HepG2 (cell line): ENCODE measurements around the gene GPR155. TPM values are rescaled to one million over a fixed set of nuclear protein-coding genes. Genes with fewer than 3 reads are reported as not detected.

ENCODE experiments used
- ATAC-seq: fragments of 200-7000 bp; cut with Tn5 transposase; 3 replicates; pipeline ENCODE4 v1.9.1; 2020; ENCODE audit warnings: mild to moderate bottlenecking, moderate library complexity
- Bru-seq: library from RNA; stranded (reverse); fragments of 400-500 nt; gene quantifications from one replicate; lab custom pipeline; 2021; lab: Mats Ljungman, UMichigan
- BruChase-seq, 2 experiments: library from RNA; stranded (reverse); fragments of 400-500 nt; gene quantifications; one replicate each; lab custom pipeline; 2021; lab: Mats Ljungman, UMichigan
- BruUV-seq: library from RNA; stranded (reverse); fragments of 400-500 nt; replicated peaks from 2 replicates; lab custom pipeline; 2021; lab: Mats Ljungman, UMichigan
- CTCF ChIA-PET: fragments of 300-600 bp; formaldehyde crosslinking; extraction: SDS; loops from one replicate; lab custom pipeline; 2021; ENCODE audit warnings: low total read pairs, inconsistent platforms, low intra/inter-chr PET ratio; lab: Yijun Ruan, JAX
- POLR2A ChIA-PET: fragments of 350-600 bp; sonication (Branson Sonifier 250); formaldehyde crosslinking; loops from one replicate; lab custom pipeline; 2020; ENCODE audit warnings: antibody characterized with exemption, inconsistent platforms; lab: Yijun Ruan, JAX
- DNase-seq: peaks from one replicate; pipeline ENCODE4 v3.0.0-alpha.2; 2015; ENCODE audit warnings: low spot score
- FAIRE-seq: peaks from 3 replicates; lab custom pipeline; 2011; peaks lifted over from hg19 to GRCh38; lab: Jason Lieb, UNC
- H2AFZ ChIP-seq: one replicate; pipeline ENCODE4 v1.6.1; 2011; ENCODE audit warnings: low read length, inconsistent platforms
- H3K27ac ChIP-seq: fragments of 300-600 bp; 3 replicates; pipeline ENCODE4 v1.8.0; 2011; ENCODE audit warnings: mixed run types, mild to moderate bottlenecking, mixed read lengths, low read length, inconsistent platforms; ENCODE audit not compliant: insufficient read depth; ENCODE audit errors: extremely low read length
- H3K27me3 ChIP-seq, 2 experiments: fragments of 200-600 bp in 1 of 2; 2 replicates in 1 of 2; 3 replicates in 1 of 2; pipeline versions ENCODE4 v1.6.0 to v1.8.0; 2011; ENCODE audit warnings: low read length in 2 of 2, mild to moderate bottlenecking in 2 of 2, moderate library complexity in 2 of 2, inconsistent platforms in 1 of 2; ENCODE audit not compliant: insufficient read depth in 2 of 2, control insufficient read depth in 1 of 2
- H3K36me3 ChIP-seq, 2 experiments: fragments of 200-600 bp in 1 of 2; replicated peaks in 1 of 2; 2 replicates in 1 of 2; 3 replicates in 1 of 2; pipeline versions ENCODE4 v1.5.1 to v1.8.0; 2011; ENCODE audit warnings: low read length in 2 of 2, inconsistent platforms in 1 of 2; ENCODE audit not compliant: insufficient read depth in 2 of 2, control insufficient read depth in 1 of 2
- H3K4me1 ChIP-seq: 2 replicates; pipeline ENCODE4 v1.5.1; 2012; ENCODE audit warnings: low read length, inconsistent platforms; ENCODE audit not compliant: insufficient read depth
- H3K4me2 ChIP-seq: 2 replicates; pipeline ENCODE4 v1.6.0; 2011; ENCODE audit warnings: low read depth, low read length, inconsistent platforms
- H3K4me3 ChIP-seq, 3 experiments: fragments of 200-600 bp in 1 of 3; sonication (generic), shearing (Covaris generic) in 1 of 3; replicated peaks in 1 of 3; 2 replicates each; pipeline ENCODE4 v1.5.1; 2011 to 2016; ENCODE audit warnings: low read length in 3 of 3, inconsistent platforms in 2 of 3, low read depth in 2 of 3, mild to moderate bottlenecking in 2 of 3, control low read depth in 1 of 3, mixed read lengths in 1 of 3; ENCODE audit not compliant: insufficient read depth in 1 of 3
- H3K79me2 ChIP-seq: one replicate; pipeline ENCODE4 v1.6.1; 2011; ENCODE audit warnings: low read length, inconsistent platforms; ENCODE audit not compliant: insufficient read depth
- H3K9ac ChIP-seq: 2 replicates; pipeline ENCODE4 v1.6.0; 2011; ENCODE audit warnings: mild to moderate bottlenecking, low read depth, low read length, inconsistent platforms; ENCODE audit not compliant: insufficient read depth
- H3K9me3 ChIP-seq: 2 replicates; pipeline ENCODE4 v1.5.1; 2012; ENCODE audit warnings: mild to moderate bottlenecking, low read length
- H4K20me1 ChIP-seq: 2 replicates; pipeline ENCODE4 v1.6.0; 2011; ENCODE audit warnings: inconsistent platforms, mild to moderate bottlenecking, low read length, moderate library complexity; ENCODE audit not compliant: insufficient read depth
- BRF2 ChIP-seq: sonication (generic); formaldehyde crosslinking; IDR thresholded peaks from 2 replicates; pipeline ENCODE4 v1.8.1; 2022; ENCODE audit warnings: mild to moderate bottlenecking, missing genetic modification reagents
- CBX2 ChIP-seq, 2 experiments: fragments of 200-600 bp in 1 of 2; sonication (generic); formaldehyde crosslinking in 1 of 2; IDR thresholded peaks; 2 replicates each; pipeline versions ENCODE4 v1.7.0 to v1.8.1; 2018 to 2022; ENCODE audit warnings: low read depth in 2 of 2, low read length in 1 of 2, mild to moderate bottlenecking in 1 of 2, missing genetic modification reagents in 1 of 2
- HDAC6 ChIP-seq: fragments of 200-600 bp; sonication (generic); IDR thresholded peaks from 2 replicates; pipeline ENCODE4 v1.7.0; 2017; ENCODE audit warnings: mild to moderate bottlenecking, antibody characterized with exemption, low read length, low read depth
- HOXA9 ChIP-seq: sonication (generic); formaldehyde crosslinking; IDR thresholded peaks from 2 replicates; pipeline ENCODE4 v1.8.1; 2022; ENCODE audit warnings: missing genetic modification reagents, mild to moderate bottlenecking, moderate library complexity, borderline replicate concordance
- KDM5B ChIP-seq: sonication (generic); formaldehyde crosslinking; IDR thresholded peaks from 2 replicates; pipeline ENCODE4 v1.4.0; 2020; ENCODE audit warnings: missing genetic modification reagents, mild to moderate bottlenecking, borderline replicate concordance
- KLF16 ChIP-seq, 2 experiments: sonication (generic) in 1 of 2; formaldehyde crosslinking in 1 of 2; IDR thresholded peaks; 2 replicates each; pipeline versions ENCODE4 v1.6.1 to v1.8.0; 2016 to 2023; ENCODE audit warnings: missing genetic modification reagents in 2 of 2, missing compliant biosample characterization in 1 of 2
- POGZ ChIP-seq: sonication (generic); formaldehyde crosslinking; IDR thresholded peaks from 2 replicates; pipeline ENCODE4 v1.4.0; 2020; ENCODE audit warnings: mild to moderate bottlenecking, missing genetic modification reagents
- SATB2 ChIP-seq: sonication (generic); formaldehyde crosslinking; IDR thresholded peaks from 2 replicates; pipeline ENCODE4 v1.5.0; 2020; ENCODE audit warnings: missing genetic modification reagents
- TAF15 ChIP-seq: fragments of 200-400 bp; formaldehyde crosslinking; IDR thresholded peaks from one replicate; pipeline ENCODE4 v1.6.1; 2018; ENCODE audit warnings: mild to moderate bottlenecking, low read depth, low read length; ENCODE audit not compliant: poor library complexity, severe bottlenecking
- ZBTB2 ChIP-seq: sonication (generic); formaldehyde crosslinking; IDR thresholded peaks from 2 replicates; pipeline ENCODE4 v1.8.0; 2022; ENCODE audit warnings: low read depth, missing genetic modification reagents
- ZNF276 ChIP-seq: sonication (generic); formaldehyde crosslinking; IDR thresholded peaks from 2 replicates; pipeline ENCODE4 v1.4.0; 2020; ENCODE audit warnings: mild to moderate bottlenecking, low read depth, missing genetic modification reagents
- ZNF460 ChIP-seq: sonication (generic); formaldehyde crosslinking; IDR thresholded peaks from 2 replicates; pipeline ENCODE4 v1.5.1; 2020; ENCODE audit warnings: missing genetic modification reagents, mild to moderate bottlenecking, borderline replicate concordance
- ZNF652 ChIP-seq: IDR thresholded peaks from 2 replicates; pipeline ENCODE4 v1.6.1; 2016; ENCODE audit warnings: low read depth, borderline replicate concordance
- ZNF83 ChIP-seq: sonication (generic); formaldehyde crosslinking; IDR thresholded peaks from 2 replicates; pipeline ENCODE4 v1.4.0; 2020; ENCODE audit warnings: missing genetic modification reagents, mild to moderate bottlenecking, borderline replicate concordance
- WGBS: methylation state at CpG from one replicate; pipeline ENCODE4 v1.1.6; 2017; ENCODE audit warnings: low lambda C conversion rate; 5-methylcytosine and 5-hydroxymethylcytosine counted together
- in situ Hi-C: cut with HindIII; loops from 2 replicates; pipeline ENCODE4 v1.10.0; 2017; ENCODE audit warnings: low pct_unique_long_range_greater_than_20kb; ENCODE audit not compliant: extremely low pct_ligation_motif_present
- intact Hi-C: fragments of 100-400 bp; cut with micrococcal nuclease; formaldehyde crosslinking; loops from one replicate; pipeline ENCODE4 v1.10.0; 2022; ENCODE audit not compliant: unreplicated experiment
- long read RNA-seq, 2 experiments: library from RNA in 1 of 2; library from polyadenylated mRNA in 1 of 2; stranded (forward) in 1 of 2; unstranded in 1 of 2; transcript quantifications; one replicate each; pipeline ENCODE4 v2.0.0, GENCODE V29; 2019 to 2022
- polyA minus RNA-seq, 3 experiments: library from RNA; depleted of rRNA, polyadenylated mRNA; stranded (reverse); fragments of >200 nt; gene quantifications; 2 replicates each; pipeline ENCODE4 v1.2.3, GENCODE V29; 2011; ENCODE audit warnings: low replicate concordance in 1 of 3
- polyA plus RNA-seq, 8 experiments: library from polyadenylated mRNA; depleted of rRNA in 3 of 8; stranded (reverse) in 7 of 8; unstranded in 1 of 8; fragments of >200 nt; fragmentation: Illumina TruSeq in 4 of 8; extraction: Trizol in 4 of 8; gene quantifications; 2 replicates each; pipeline versions ENCODE4 v1.2.1 to v1.2.3, GENCODE V29; 2011 to 2016; ENCODE audit warnings: low read depth in 4 of 8, missing spikeins in 1 of 8, mixed read lengths in 1 of 8; ENCODE audit not compliant: insufficient read depth in 1 of 8
- total RNA-seq, 5 experiments: library from RNA; depleted of rRNA; stranded (reverse); fragments of >200 nt; fragmentation: Illumina TruSeq; extraction: Trizol; gene quantifications; 2 replicates each; pipeline ENCODE4 v1.2.3, GENCODE V29; 2016; ENCODE audit warnings: low read depth in 1 of 5

Gene GPR155
- 0.04 and 0.15 TPM in 2 replicates for total RNA-seq (2016; rRNA removed; fragmentation: Illumina TruSeq; extraction: Trizol)
- 0.26 TPM in 1 of 2 replicates, not detected in the other for total RNA-seq (2016; cell fraction: cytosol; rRNA removed; fragmentation: Illumina TruSeq; extraction: Trizol; ENCODE audit: low read depth)
- 0.03 and 0.15 TPM in 2 replicates for total RNA-seq (2016; cell fraction: insoluble cytoplasmic fraction; rRNA removed; fragmentation: Illumina TruSeq; extraction: Trizol)
- 0.07 and 0.09 TPM in 2 replicates for total RNA-seq (2016; cell fraction: membrane; rRNA removed; fragmentation: Illumina TruSeq; extraction: Trizol)
- total RNA-seq (2016; cell fraction: nucleus; rRNA removed; fragmentation: Illumina TruSeq; extraction: Trizol) = 0.16 and 0.31 TPM in 2 replicates
- polyA plus RNA-seq (2011; rRNA removed) = 0.39 and 0.49 TPM in 2 replicates
- 0.13 and 0.23 TPM in 2 replicates for polyA plus RNA-seq (2011; cell fraction: cytosol; rRNA removed)
- 0.19 and 0.24 TPM in 2 replicates for polyA plus RNA-seq (2011; cell fraction: nucleus; rRNA removed)
- 0.44 and 0.63 TPM in 2 replicates for polyA plus RNA-seq (2012)
- 0.19 TPM in 1 of 2 replicates, not detected in the other for polyA plus RNA-seq (2016; cell fraction: cytosol; fragmentation: Illumina TruSeq; extraction: Trizol; ENCODE audit: low read depth)
- 0.09 TPM in 1 of 2 replicates, not detected in the other for polyA plus RNA-seq (2016; cell fraction: insoluble cytoplasmic fraction; fragmentation: Illumina TruSeq; extraction: Trizol; ENCODE audit: low read depth)
- 0.05 TPM in 1 of 2 replicates, not detected in the other for polyA plus RNA-seq (2016; cell fraction: membrane; fragmentation: Illumina TruSeq; extraction: Trizol; ENCODE audit: low read depth)
- 0.15 and 1.1 TPM in 2 replicates for polyA plus RNA-seq (2016; cell fraction: nucleus; fragmentation: Illumina TruSeq; extraction: Trizol; ENCODE audit: insufficient read depth, low read depth)
- polyA minus RNA-seq (2011; rRNA and poly(A)+ RNA removed; ENCODE audit: low replicate concordance) = 0.22 and 3.5 TPM in 2 replicates
- polyA minus RNA-seq (2011; cell fraction: cytosol; rRNA and poly(A)+ RNA removed) = 0.09 and 0.40 TPM in 2 replicates
- 0.52 and 0.75 TPM in 2 replicates for polyA minus RNA-seq (2011; cell fraction: nucleus; rRNA and poly(A)+ RNA removed)
- percentile 25 among the genes with signal in this experiment for Bru-seq, nascent RNA
- BruChase-seq, experiment 1, labeled RNA remaining after a 6-hour chase = percentile 26 among the genes with signal in this experiment
- BruChase-seq, experiment 2, labeled RNA remaining after a 2-hour chase = percentile 26 among the genes with signal in this experiment
- long read RNA-seq, experiment 1 = 0 reads
- long read RNA-seq, experiment 2 = 0 reads

GRCh38 chr2:174486563-174487107, at the start of gene GPR155:
Gene GPR155, minus strand, starts transcription at chr2:174487029. Its CDS starts 5,073 bp downstream, at chr2:174481956.
- H2AFZ ChIP-seq = peak within 1 kb of the TSS; percentile 99
- CTCF ChIA-PET = no interaction called here
- H3K27me3 ChIP-seq = peaks cover 7 to 14% of the 10 kb centered on the region in 2 experiments; a peak in 4 of 5 replicates
- POLR2A ChIA-PET = interaction anchor here (2.0 kb wide), 1 partner anchor 91 kb away, joined by 13 read pairs; the partner anchor contains the start of gene SCRN3
- peaks cover 10% of the 10 kb centered on the region for H3K4me1 ChIP-seq
- H3K27ac ChIP-seq = no peak within 1 kb of the TSS
- peak within 1 kb of the TSS; percentile 62 to 87 (median 77) for H3K4me3 ChIP-seq
- intact Hi-C loops (no loop called here), in situ Hi-C loops (no loop called here)
- no peaks in the 10 kb centered on the region for H3K36me3 ChIP-seq
- H3K79me2 ChIP-seq = no peaks in the 10 kb centered on the region
- H4K20me1 ChIP-seq = no peaks in the 10 kb centered on the region
- WGBS = 0% methylated on average over 2 of the region's 42 CpGs
- peak; percentile 67 for ATAC-seq
- no TSS peak for BruUV-seq
- peaks cover 4% of the 10 kb centered on the region; the same call in 1 of the 2 replicates for H3K9me3 ChIP-seq
- no peak for FAIRE-seq
- no peak for DNase-seq
- H3K9ac ChIP-seq = peak within 1 kb of the TSS; percentile 52
- H3K4me2 ChIP-seq = peak within 1 kb of the TSS; percentile 95
- no peak; the same call in 1 of the 2 replicates for TF ChIP-seq POGZ
- TF ChIP-seq KLF16 (CRISPR knock-in tag; IDR thresholded peaks at IDR 0.05) = no peak
- TF ChIP-seq ZNF652 (CRISPR knock-in tag) = no peak
- no peak for TF ChIP-seq HDAC6
- TF ChIP-seq ZBTB2 = no peak
- TF ChIP-seq BRF2 (CRISPR knock-in tag) = no peak
- no peak for TF ChIP-seq CBX2 (IDR thresholded peaks at IDR 0.05; ENCODE audit: low read depth, low read length)
- TF ChIP-seq CBX2 (CRISPR knock-in tag; IDR thresholded peaks at IDR 0.05; ENCODE audit: low read depth) = no peak
- TF ChIP-seq SATB2 (CRISPR knock-in tag) = no peak
- no peak for TF ChIP-seq ZNF460 (CRISPR knock-in tag)
- no peak for TF ChIP-seq ZNF276 (CRISPR knock-in tag)
- no peak for TF ChIP-seq TAF15
- no peak for TF ChIP-seq ZNF83 (CRISPR knock-in tag)
- TF ChIP-seq KDM5B = peak; percentile 89
- TF ChIP-seq HOXA9 (CRISPR knock-in tag) = no peak
